ENCODE results near the gene ABCA13.

- TF ChIP-seq CTCF (IDR thresholded peaks at IDR 0.05): no peak
- TF ChIP-seq, protein P1, sequence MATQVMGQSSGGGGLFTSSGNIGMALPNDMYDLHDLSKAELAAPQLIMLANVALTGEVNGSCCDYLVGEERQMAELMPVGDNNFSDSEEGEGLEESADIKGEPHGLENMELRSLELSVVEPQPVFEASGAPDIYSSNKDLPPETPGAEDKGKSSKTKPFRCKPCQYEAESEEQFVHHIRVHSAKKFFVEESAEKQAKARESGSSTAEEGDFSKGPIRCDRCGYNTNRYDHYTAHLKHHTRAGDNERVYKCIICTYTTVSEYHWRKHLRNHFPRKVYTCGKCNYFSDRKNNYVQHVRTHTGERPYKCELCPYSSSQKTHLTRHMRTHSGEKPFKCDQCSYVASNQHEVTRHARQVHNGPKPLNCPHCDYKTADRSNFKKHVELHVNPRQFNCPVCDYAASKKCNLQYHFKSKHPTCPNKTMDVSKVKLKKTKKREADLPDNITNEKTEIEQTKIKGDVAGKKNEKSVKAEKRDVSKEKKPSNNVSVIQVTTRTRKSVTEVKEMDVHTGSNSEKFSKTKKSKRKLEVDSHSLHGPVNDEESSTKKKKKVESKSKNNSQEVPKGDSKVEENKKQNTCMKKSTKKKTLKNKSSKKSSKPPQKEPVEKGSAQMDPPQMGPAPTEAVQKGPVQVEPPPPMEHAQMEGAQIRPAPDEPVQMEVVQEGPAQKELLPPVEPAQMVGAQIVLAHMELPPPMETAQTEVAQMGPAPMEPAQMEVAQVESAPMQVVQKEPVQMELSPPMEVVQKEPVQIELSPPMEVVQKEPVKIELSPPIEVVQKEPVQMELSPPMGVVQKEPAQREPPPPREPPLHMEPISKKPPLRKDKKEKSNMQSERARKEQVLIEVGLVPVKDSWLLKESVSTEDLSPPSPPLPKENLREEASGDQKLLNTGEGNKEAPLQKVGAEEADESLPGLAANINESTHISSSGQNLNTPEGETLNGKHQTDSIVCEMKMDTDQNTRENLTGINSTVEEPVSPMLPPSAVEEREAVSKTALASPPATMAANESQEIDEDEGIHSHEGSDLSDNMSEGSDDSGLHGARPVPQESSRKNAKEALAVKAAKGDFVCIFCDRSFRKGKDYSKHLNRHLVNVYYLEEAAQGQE (IDR thresholded peaks at IDR 0.05; ENCODE audit: insufficient read depth in 1 of 2, low read depth in 2 of 2, low read length in 1 of 2): no peak
Observed at GRCh38 chr7:48497521-48497920, 326.3 kb downstream of the ABCA13 start.

Measured in Panc1 (cell line).